Measurements from ENCODE around the gene ZNF410. TPM values are rescaled to one million over a fixed set of nuclear protein-coding genes. Genes with fewer than 3 reads are reported as not detected.

ZNF410 gene
- total RNA-seq, 1 donor, result 102 TPM

GRCh38 chr14:73968885-73969284, 82.2 kb downstream of the ZNF410 start:
- DNase-seq (ENCODE audit: low read depth), result no peak
- no peak overlapping the region for H3K4me3 ChIP-seq (ENCODE audit: low read depth, low read length)
- no peak for TF ChIP-seq CTCF (IDR thresholded peaks at IDR 0.05; ENCODE audit: insufficient read depth, low read depth, low read length)

DNA sequence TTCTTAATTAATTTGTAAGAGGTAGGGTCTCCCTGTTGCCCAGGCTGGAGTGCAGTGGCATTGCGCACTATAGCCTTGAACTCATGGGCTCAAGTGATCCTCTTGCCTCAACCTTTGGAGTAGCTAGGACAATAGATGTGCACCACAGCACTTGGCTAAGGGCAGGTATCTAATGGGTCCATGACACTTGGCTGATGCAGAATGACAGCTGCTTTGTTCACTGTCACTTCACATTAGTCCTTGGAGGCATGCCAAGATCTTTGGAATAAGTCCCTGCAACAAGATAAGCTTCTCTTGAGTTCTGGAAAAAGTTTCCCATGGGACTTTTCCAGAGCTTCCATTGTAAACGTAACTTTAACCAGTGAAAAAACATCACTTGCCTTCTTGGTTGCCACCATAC, 86.8 kb downstream of the ZNF410 start:
- DNase-seq (ENCODE audit: low read depth), result no peak
- no peak for TF ChIP-seq CTCF (IDR thresholded peaks at IDR 0.05; ENCODE audit: insufficient read depth, low read depth, low read length)
- H3K4me3 ChIP-seq (ENCODE audit: low read depth, low read length), result no peak overlapping the region

GRCh38 chr14:73976125-73976524, 89.5 kb downstream of the ZNF410 start:
- no peak for TF ChIP-seq CTCF (IDR thresholded peaks at IDR 0.05; ENCODE audit: insufficient read depth, low read depth, low read length)
- DNase-seq (ENCODE audit: low read depth), result no peak
- no peak overlapping the region for H3K4me3 ChIP-seq (ENCODE audit: low read depth, low read length)

DNA sequence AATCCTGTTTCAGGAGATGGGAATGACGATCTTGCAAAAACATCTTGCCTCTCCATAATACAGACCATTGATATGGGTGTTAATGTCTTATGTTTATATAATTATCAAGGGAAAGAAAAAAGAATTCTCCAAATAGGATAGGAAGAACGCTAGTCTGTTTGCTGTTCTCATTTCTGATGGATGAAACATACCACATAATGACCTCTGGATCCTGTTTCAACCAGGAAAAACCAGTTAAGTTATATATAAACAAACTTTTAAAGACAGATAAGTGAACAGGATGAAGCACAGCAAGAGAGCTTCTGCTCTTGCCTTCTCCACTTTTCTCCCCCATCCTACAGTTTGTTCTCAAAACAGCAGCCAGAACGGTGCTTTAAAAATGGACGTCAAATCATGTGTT, 91.2 kb downstream of the ZNF410 start:
- no peak for TF ChIP-seq CTCF (IDR thresholded peaks at IDR 0.05; ENCODE audit: insufficient read depth, low read depth, low read length)
- no peak overlapping the region for H3K4me3 ChIP-seq (ENCODE audit: low read depth, low read length)
- DNase-seq (ENCODE audit: low read depth), result peak; percentile 85

Small RNA genes lying within 50 kb of the gene (small RNA-seq; reads per million reads assigned to genes)
- not detected for gene AC005520.4
- not detected for gene RF00019

Other genes starting within 250 kb of the ZNF410 start
- 9.0 and 9.9 TPM in 2 replicates for gene DNAL1, start 241.9 kb upstream of the ZNF410 start, total RNA-seq
- gene PNMA1, start 172.5 kb upstream of the ZNF410 start, total RNA-seq, result 29.6 and 31.1 TPM in 2 replicates
- gene PTGR2, start 35.0 kb upstream of the ZNF410 start, total RNA-seq, result 4.8 and 5.6 TPM in 2 replicates
- 3.2 and 5.2 TPM in 2 replicates for gene FAM161B, start 63.2 kb downstream of the ZNF410 start, total RNA-seq
- gene COQ6, start 63.4 kb downstream of the ZNF410 start, total RNA-seq, result 16.4 and 20.3 TPM in 2 replicates
- 13.0 and 13.2 TPM in 2 replicates for gene ENTPD5, start 132.4 kb downstream of the ZNF410 start, total RNA-seq
- 8.2 and 11.9 TPM in 2 replicates for gene BBOF1, start 132.5 kb downstream of the ZNF410 start, total RNA-seq
- gene ALDH6A1, start 197.6 kb downstream of the ZNF410 start, total RNA-seq, result 10.6 and 16.0 TPM in 2 replicates
- gene LIN52, start 198.1 kb downstream of the ZNF410 start, total RNA-seq, result 10.0 and 11.2 TPM in 2 replicates